Natural killer cell (primary cell): Measurements from ENCODE around the gene DTNBP1. TPM values are rescaled to one million over a fixed set of nuclear protein-coding genes. Genes with fewer than 3 reads are reported as not detected.

Experiments
- ATAC-seq, 3 donors: fragments of 150-1000 bp in 2 of 3; fragments of 200-7000 bp in 1 of 3; cut with Tn5 transposase; 1 replicate in 1 of 3; 2 replicates in 2 of 3; pipeline ENCODE4 v1.10.0; 2021; ENCODE audit warnings: mild to moderate bottlenecking in 2 of 3, moderate library complexity in 2 of 3
- DNase-seq, 2 donors: peaks; one replicate each; pipeline versions ENCODE4 v3.0.0 to v3.0.0-alpha.2; 2013 to 2021; ENCODE audit warnings: mixed read lengths in 1 of 2
- H3K27ac ChIP-seq: one replicate; pipeline ENCODE4 v1.5.1; 2013; ENCODE audit warnings: mild to moderate bottlenecking, low read length
- H3K27me3 ChIP-seq: one replicate; pipeline ENCODE4 v1.6.1; 2013; ENCODE audit warnings: low read length; ENCODE audit not compliant: control insufficient read depth, insufficient read depth
- H3K36me3 ChIP-seq: one replicate; pipeline ENCODE4 v1.6.1; 2013; ENCODE audit warnings: low read length; ENCODE audit not compliant: control insufficient read depth, insufficient read depth
- H3K4me1 ChIP-seq: one replicate; pipeline ENCODE4 v1.6.1; 2013; ENCODE audit warnings: low read length; ENCODE audit not compliant: control insufficient read depth, insufficient read depth
- H3K4me3 ChIP-seq: one replicate; pipeline ENCODE4 v1.5.1; 2013; ENCODE audit warnings: low read length
- H3K9me3 ChIP-seq: one replicate; pipeline ENCODE4 v1.6.1; 2013; ENCODE audit warnings: low read length; ENCODE audit not compliant: control insufficient read depth, insufficient read depth
- H3K27ac Mint-ChIP-seq, 2 donors: one replicate each; pipeline ENCODE4 v1.8.0; 2022; ENCODE audit warnings: mild to moderate bottlenecking in 2 of 2, mixed read lengths in 2 of 2, moderate library complexity in 1 of 2
- H3K27me3 Mint-ChIP-seq, 2 donors: one replicate each; pipeline ENCODE4 v1.8.0; 2022; ENCODE audit warnings: low read depth in 2 of 2, mixed read lengths in 2 of 2
- H3K36me3 Mint-ChIP-seq: one replicate; pipeline ENCODE4 v1.8.0; 2022; ENCODE audit warnings: mixed read lengths
- H3K4me1 Mint-ChIP-seq, 2 donors: one replicate each; pipeline ENCODE4 v1.8.0; 2022; ENCODE audit warnings: mixed read lengths in 2 of 2
- H3K4me3 Mint-ChIP-seq: one replicate; pipeline ENCODE4 v1.8.0; 2022; ENCODE audit warnings: mild to moderate bottlenecking, moderate library complexity, mixed read lengths
- H3K9me3 Mint-ChIP-seq, 2 donors: one replicate each; pipeline ENCODE4 v1.8.0; 2022; ENCODE audit warnings: mixed read lengths in 2 of 2
- WGBS: methylation state at CpG from one replicate; pipeline ENCODE4 v1.1.7; 2013; ENCODE audit warnings: missing lambda C conversion rate; ENCODE audit not compliant: insufficient coverage; 5-methylcytosine and 5-hydroxymethylcytosine counted together
- intact Hi-C: fragments of 100-400 bp; cut with micrococcal nuclease; formaldehyde crosslinking; loops from one replicate; pipeline ENCODE4 v1.14.2; 2022
- total RNA-seq, 4 donors: library from RNA; stranded (reverse); fragments of 120-200 nt in 1 of 4; gene quantifications; one replicate each; pipeline versions ENCODE4 v1.2.3 to v1.2.4, GENCODE V29; 2013 to 2022
- TF ChIP-seq, protein P1 (sequence below): fragments of 200-600 bp; IDR thresholded peaks from one replicate; pipeline ENCODE4 v1.8.0; 2022; ENCODE audit warnings: antibody characterized with exemption

Gene DTNBP1
- total RNA-seq, 3 donors from 2014 or later (not counting 1 experiment from before 2014, with no cell fraction given) = 31.6 to 42.2 (median 38.4) TPM

GRCh38 chr6:15555101-15556038, 107.5 kb downstream of the DTNBP1 start:
- intact Hi-C loops = no loop called here
- 97% methylated on average over 3 of the region's 5 CpGs for WGBS
- H3K4me1 Mint-ChIP-seq = peaks cover 58 to 65% of the 10 kb centered on the region in 2 donors
- Histone ChIP-seq H3K27ac (no peak overlapping the region), H3K36me3 (no peaks in the 10 kb centered on the region), H3K27me3 (no peaks in the 10 kb centered on the region), H3K4me1 (peaks cover 8% of the 10 kb centered on the region), H3K4me3 (no peak overlapping the region), H3K9me3 (no peaks in the 10 kb centered on the region)
- DNase-seq = no peak
- no peaks in the 10 kb centered on the region for H3K9me3 Mint-ChIP-seq
- H3K27ac Mint-ChIP-seq = no peak overlapping the region
- no peak overlapping the region for H3K4me3 Mint-ChIP-seq
- ATAC-seq = no peak
- H3K27me3 Mint-ChIP-seq = no peaks in the 10 kb centered on the region
- TF ChIP-seq, protein P1, sequence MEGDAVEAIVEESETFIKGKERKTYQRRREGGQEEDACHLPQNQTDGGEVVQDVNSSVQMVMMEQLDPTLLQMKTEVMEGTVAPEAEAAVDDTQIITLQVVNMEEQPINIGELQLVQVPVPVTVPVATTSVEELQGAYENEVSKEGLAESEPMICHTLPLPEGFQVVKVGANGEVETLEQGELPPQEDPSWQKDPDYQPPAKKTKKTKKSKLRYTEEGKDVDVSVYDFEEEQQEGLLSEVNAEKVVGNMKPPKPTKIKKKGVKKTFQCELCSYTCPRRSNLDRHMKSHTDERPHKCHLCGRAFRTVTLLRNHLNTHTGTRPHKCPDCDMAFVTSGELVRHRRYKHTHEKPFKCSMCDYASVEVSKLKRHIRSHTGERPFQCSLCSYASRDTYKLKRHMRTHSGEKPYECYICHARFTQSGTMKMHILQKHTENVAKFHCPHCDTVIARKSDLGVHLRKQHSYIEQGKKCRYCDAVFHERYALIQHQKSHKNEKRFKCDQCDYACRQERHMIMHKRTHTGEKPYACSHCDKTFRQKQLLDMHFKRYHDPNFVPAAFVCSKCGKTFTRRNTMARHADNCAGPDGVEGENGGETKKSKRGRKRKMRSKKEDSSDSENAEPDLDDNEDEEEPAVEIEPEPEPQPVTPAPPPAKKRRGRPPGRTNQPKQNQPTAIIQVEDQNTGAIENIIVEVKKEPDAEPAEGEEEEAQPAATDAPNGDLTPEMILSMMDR = no peak
- H3K36me3 Mint-ChIP-seq = no peaks in the 10 kb centered on the region

DNA sequence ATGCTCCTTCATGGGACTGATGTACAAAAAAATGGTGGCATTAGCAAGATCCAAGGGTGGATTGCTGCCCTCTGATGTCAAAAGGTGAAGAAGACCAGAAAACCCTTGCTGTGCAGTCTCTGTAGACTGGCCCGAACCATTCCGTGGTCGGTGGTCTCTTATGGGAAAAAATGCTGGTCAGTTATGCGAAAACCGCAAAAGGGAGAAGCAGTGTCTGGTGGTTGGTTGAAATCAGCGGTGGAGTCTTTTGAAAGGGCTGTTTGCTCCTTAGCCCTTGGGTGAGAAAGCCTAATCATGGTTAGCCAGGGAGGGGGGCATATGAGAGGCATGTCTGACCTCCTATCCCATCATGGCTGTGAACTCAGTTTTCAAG, 108.1 kb downstream of the DTNBP1 start:
- Histone ChIP-seq H3K36me3 (no peaks in the 10 kb centered on the region), H3K9me3 (no peaks in the 10 kb centered on the region), H3K4me3 (no peak overlapping the region), H3K27ac (no peak overlapping the region), H3K4me1 (peaks cover 8% of the 10 kb centered on the region), H3K27me3 (no peaks in the 10 kb centered on the region)
- H3K36me3 Mint-ChIP-seq = no peaks in the 10 kb centered on the region
- no peaks in the 10 kb centered on the region for H3K9me3 Mint-ChIP-seq
- H3K27ac Mint-ChIP-seq = peak overlapping the region in 1 of 2 donors; percentile 14
- 97% methylated on average over 6 of the region's 6 CpGs for WGBS
- intact Hi-C loops = no loop called here
- H3K27me3 Mint-ChIP-seq = no peaks in the 10 kb centered on the region
- DNase-seq (no peak), ATAC-seq (no peak)
- H3K4me3 Mint-ChIP-seq = no peak overlapping the region
- peaks cover 58 to 65% of the 10 kb centered on the region in 2 donors for H3K4me1 Mint-ChIP-seq
- TF ChIP-seq, protein P1 = no peak

DNA sequence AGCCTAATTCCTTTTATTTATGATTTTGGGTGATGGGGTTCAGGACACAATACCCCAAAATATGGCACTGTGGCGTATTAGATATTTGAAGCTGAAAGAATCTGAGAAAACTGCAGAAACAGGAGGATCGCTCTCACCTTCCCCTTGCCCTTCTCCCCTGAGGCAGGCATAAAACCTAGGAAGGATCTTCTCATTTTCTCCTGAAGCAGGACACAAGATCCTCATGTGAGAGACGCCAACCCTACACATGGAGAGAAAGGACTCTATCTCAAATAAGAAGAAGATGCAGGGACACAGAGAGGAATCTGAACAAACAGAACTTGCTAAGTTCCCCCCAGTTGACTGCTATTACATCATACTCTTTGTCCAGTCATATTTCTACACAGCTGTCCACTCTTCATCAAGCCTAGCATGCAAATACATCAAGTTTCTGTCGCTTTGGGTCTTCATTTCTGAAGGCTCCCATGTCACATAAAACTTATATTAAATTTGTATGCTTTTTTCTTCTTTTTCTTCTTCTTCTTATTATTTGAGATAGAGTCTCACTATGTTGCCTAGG, 109.0 kb downstream of the DTNBP1 start:
- Mint-ChIP-seq H3K4me3 (no peak overlapping the region), H3K27ac (peak overlapping the region in 1 of 2 donors; percentile 14), H3K36me3 (no peaks in the 10 kb centered on the region), H3K9me3 (no peaks in the 10 kb centered on the region), H3K27me3 (no peaks in the 10 kb centered on the region), H3K4me1 (peaks cover 58 to 62% of the 10 kb centered on the region in 2 donors)
- no peak overlapping the region for H3K4me3 ChIP-seq
- TF ChIP-seq, protein P1 = no peak
- H3K4me1 ChIP-seq = peaks cover 8% of the 10 kb centered on the region
- 100% methylated on average over 2 of the region's 4 CpGs for WGBS
- DNase-seq (no peak), ATAC-seq (no peak)
- no peaks in the 10 kb centered on the region for H3K27me3 ChIP-seq
- H3K36me3 ChIP-seq = no peaks in the 10 kb centered on the region
- no peaks in the 10 kb centered on the region for H3K9me3 ChIP-seq
- H3K27ac ChIP-seq = no peak overlapping the region
- intact Hi-C loops = no loop called here
